Neutrophil (primary cell): ENCODE measurements around the gene EEF2KMT.

ENCODE experiments used
- H3K27ac ChIP-seq: fragments of 200-600 bp; sonication (generic); 2 replicates; pipeline ENCODE4 v1.5.1; 2016; ENCODE audit warnings: mild to moderate bottlenecking, moderate library complexity
- H3K27me3 ChIP-seq: fragments of 200-600 bp; sonication (generic); 2 replicates; pipeline ENCODE4 v1.6.0; 2016; ENCODE audit warnings: mild to moderate bottlenecking
- H3K36me3 ChIP-seq: fragments of 200-600 bp; sonication (generic); 2 replicates; pipeline ENCODE4 v1.5.1; 2017
- H3K4me1 ChIP-seq, 2 experiments: fragments of 200-600 bp in 1 of 2; sonication (generic) in 1 of 2; 1 replicate in 1 of 2; 2 replicates in 1 of 2; pipeline versions ENCODE4 v1.5.1 to v1.6.1; 2013 to 2016; ENCODE audit warnings: low read depth in 1 of 2, low read length in 1 of 2, mild to moderate bottlenecking in 1 of 2, moderate library complexity in 1 of 2; ENCODE audit not compliant: control insufficient read depth in 1 of 2, insufficient read depth in 1 of 2
- H3K4me3 ChIP-seq, 2 experiments: fragments of 200-600 bp in 1 of 2; sonication (generic) in 1 of 2; 1 replicate in 1 of 2; 2 replicates in 1 of 2; pipeline ENCODE4 v1.5.1; 2013 to 2016; ENCODE audit warnings: low read depth in 1 of 2, low read length in 1 of 2, mild to moderate bottlenecking in 1 of 2, moderate library complexity in 1 of 2
- H3K9me3 ChIP-seq: fragments of 200-600 bp; sonication (generic); 2 replicates; pipeline ENCODE4 v1.5.1; 2016
- TF ChIP-seq, protein P1 (sequence below): fragments of 200-600 bp; sonication (generic); IDR thresholded peaks from 2 replicates; pipeline ENCODE4 v1.5.1; 2016; ENCODE audit warnings: antibody characterized with exemption

The EEF2KMT gene

DNA sequence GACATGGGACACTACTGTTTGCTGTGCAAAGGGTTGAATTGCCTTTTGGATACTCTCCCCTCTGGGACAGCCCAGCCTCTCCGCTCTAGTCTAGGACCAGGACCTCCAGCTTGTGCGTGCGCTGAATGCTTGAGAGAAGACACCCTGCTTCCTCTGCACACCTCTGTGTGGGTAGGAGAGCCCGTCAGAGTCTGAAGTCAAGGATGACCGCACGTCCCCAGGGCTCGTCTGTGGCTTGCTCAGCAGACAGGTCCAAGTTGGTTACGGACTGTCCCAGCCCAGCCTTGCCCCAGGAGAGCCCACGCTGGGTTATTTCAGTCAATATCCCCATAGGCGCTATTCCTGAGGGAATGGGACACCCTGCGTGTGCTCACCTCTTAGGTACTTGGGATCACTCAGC lies 35.5 kb downstream of the EEF2KMT start:
- no peak overlapping the region for H3K27ac ChIP-seq

DNA sequence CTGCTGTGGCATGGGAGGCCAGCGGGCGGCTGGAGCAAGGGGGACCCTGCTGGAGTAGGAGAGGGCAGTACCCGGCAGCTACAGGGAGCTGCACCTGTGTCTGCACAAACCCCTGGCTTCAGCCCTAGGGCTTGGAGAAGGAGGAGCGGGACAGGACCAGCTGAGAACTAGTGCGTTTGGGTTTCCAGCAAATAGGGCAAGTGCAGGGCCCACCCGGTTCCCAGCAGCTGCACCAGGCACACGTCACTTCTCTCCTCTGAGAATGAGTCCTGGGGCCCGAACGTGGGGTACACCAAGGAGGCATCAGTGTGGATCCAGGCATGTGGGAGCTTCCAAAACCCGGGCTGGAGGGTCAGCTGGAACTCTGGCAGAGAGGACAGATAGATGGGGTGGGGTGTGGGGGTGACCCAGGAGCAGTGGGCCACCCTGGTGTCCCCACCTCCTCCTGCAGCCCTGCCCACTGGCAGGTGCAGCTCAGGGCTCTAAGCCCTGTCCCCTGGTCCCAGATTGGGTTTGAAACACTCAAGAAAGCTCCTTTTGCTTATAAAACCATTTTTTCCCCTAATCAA lies 37.4 kb downstream of the EEF2KMT start:
- Histone ChIP-seq H3K9me3 (no peaks in the 10 kb centered on the region), H3K27me3 (peaks cover 37% of the 10 kb centered on the region), H3K4me1 (no peaks in the 10 kb centered on the region), H3K36me3 (no peaks in the 10 kb centered on the region), H3K4me3 (no peak overlapping the region), H3K27ac (no peak overlapping the region)
- TF ChIP-seq, protein P1, sequence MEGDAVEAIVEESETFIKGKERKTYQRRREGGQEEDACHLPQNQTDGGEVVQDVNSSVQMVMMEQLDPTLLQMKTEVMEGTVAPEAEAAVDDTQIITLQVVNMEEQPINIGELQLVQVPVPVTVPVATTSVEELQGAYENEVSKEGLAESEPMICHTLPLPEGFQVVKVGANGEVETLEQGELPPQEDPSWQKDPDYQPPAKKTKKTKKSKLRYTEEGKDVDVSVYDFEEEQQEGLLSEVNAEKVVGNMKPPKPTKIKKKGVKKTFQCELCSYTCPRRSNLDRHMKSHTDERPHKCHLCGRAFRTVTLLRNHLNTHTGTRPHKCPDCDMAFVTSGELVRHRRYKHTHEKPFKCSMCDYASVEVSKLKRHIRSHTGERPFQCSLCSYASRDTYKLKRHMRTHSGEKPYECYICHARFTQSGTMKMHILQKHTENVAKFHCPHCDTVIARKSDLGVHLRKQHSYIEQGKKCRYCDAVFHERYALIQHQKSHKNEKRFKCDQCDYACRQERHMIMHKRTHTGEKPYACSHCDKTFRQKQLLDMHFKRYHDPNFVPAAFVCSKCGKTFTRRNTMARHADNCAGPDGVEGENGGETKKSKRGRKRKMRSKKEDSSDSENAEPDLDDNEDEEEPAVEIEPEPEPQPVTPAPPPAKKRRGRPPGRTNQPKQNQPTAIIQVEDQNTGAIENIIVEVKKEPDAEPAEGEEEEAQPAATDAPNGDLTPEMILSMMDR, result no peak

More for the DNA sequence above, 35.5 kb downstream of the EEF2KMT start:
- no peak overlapping the region for H3K4me3 ChIP-seq
- H3K36me3 ChIP-seq, result no peaks in the 10 kb centered on the region
- TF ChIP-seq, protein P1, result no peak
- peaks cover 30% of the 10 kb centered on the region for H3K27me3 ChIP-seq
- H3K9me3 ChIP-seq, result no peaks in the 10 kb centered on the region
- H3K4me1 ChIP-seq, result no peaks in the 10 kb centered on the region

DNA sequence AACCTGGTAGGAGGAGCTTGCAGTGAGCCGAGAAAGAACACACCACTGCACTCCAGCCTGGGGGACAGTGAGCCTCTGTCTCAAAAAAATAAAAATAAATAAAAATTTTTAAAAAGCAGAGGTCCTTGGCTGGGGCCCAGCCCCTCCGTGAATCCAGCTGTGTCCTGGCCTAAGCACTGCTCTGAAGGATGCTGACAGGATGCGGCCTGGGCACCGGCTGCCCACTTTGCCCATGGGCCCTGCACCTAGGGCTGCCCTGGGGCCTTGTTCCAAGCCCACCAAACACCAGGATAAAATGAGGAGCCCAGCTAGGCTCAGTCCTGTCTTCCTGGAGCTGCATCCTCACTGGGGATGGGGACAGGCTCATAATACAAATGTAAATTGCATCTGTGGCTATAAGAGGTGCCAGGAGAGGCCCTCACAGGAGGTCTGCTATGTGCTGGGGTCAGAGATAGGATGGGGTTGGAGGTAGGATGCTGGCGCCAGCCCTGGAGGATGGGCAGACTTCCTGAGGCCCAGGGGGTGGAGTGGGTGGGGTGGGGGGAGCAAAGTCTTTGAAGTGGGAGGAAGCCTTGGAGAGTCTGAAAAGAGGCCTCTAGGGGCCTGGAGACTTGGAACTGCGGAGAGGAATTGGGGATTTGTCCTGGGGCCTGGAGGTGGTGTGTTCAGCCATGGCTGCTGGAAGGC lies 38.1 kb downstream of the EEF2KMT start:
- no peaks in the 10 kb centered on the region for H3K36me3 ChIP-seq
- no peaks in the 10 kb centered on the region for H3K4me1 ChIP-seq
- peaks cover 41% of the 10 kb centered on the region for H3K27me3 ChIP-seq
- H3K9me3 ChIP-seq, result no peaks in the 10 kb centered on the region
- no peak overlapping the region for H3K4me3 ChIP-seq
- H3K27ac ChIP-seq, result no peak overlapping the region
- TF ChIP-seq, protein P1, result no peak

DNA sequence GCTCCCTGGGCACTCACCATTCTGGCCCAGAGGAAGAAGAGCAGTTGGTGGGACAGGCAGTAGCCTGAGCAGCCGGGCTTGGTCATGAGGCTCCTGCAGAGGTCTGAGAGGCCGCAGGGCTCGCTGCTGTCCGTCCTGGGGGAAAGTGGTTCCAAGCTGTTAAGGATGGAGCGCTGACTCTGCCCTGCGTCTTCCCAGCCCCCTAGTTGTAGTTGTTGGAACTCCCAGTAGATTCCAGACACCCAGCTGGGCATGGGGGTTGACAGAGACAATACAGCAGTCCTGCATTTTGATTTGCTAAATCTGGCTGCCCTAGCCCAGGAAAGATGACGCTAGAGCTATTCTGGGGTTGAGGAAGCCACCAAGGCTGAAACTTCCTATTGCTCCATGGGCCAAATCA lies 39.1 kb downstream of the EEF2KMT start:
- Histone ChIP-seq H3K4me1 (no peaks in the 10 kb centered on the region), H3K4me3 (no peak overlapping the region), H3K9me3 (no peaks in the 10 kb centered on the region), H3K27ac (no peak overlapping the region), H3K36me3 (no peaks in the 10 kb centered on the region), H3K27me3 (peaks cover 39% of the 10 kb centered on the region)
- TF ChIP-seq, protein P1, result no peak

DNA sequence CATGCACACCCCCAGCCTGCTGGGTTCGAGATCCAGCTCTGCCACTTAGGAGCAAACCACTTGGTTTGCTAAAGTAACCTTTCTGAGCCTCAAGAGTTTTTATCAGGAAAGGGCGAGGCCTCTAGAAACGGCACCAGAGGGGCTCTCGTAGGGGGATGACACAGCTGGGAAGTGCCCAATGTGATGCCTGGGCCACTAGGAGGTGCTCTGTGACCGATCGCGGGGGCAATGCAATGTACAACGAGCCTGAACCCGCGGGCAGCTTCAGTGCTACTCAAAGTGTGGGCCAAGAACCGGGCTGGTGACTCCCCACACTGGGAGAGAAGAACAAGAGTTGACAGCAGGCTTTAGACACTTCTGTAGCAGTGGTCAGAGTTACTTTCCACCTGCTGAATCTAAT lies 41.2 kb downstream of the EEF2KMT start:
- peaks cover 21% of the 10 kb centered on the region for H3K27me3 ChIP-seq
- TF ChIP-seq, protein P1, result no peak
- H3K4me3 ChIP-seq, result no peak overlapping the region
- H3K9me3 ChIP-seq, result no peaks in the 10 kb centered on the region
- H3K27ac ChIP-seq, result no peak overlapping the region
- H3K36me3 ChIP-seq, result no peaks in the 10 kb centered on the region
- no peaks in the 10 kb centered on the region for H3K4me1 ChIP-seq
